Hindlimb muscle (tissue), 1 donor: ENCODE measurements around the gene FBN3. TPM values are rescaled to one million over a fixed set of nuclear protein-coding genes. Genes with fewer than 3 reads are reported as not detected.

Experiments used
- DNase-seq: peaks from one replicate; pipeline ENCODE4 v3.0.0-alpha.2; 2013
- polyA plus RNA-seq: library from polyadenylated mRNA; unstranded; fragments of 120-200 nt; gene quantifications from one replicate; pipeline ENCODE4 v1.2.1, GENCODE V29; 2013; ENCODE audit not compliant: insufficient read length

Gene FBN3
- polyA plus RNA-seq, 1 donor = 14.4 TPM

DNA sequence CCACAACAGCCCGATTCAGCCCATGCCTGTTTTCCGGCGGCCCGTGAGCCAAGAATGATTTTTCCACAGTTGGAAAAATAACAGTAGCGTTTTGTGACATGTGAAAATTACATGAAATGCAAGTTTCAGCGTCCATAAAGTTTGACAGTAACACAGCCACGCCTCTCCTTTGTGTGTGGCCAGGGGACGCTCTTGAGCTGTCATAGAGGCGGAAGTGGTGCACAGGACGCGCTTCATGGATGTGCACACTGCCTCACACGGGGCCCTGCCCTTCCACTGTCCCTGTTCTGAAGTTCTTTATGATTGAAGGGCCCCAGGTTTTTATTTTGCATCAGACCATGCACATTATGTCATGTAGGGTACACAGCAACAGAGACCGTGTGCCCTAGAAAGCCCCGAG lies 131.6 kb downstream of the FBN3 start:
- DNase-seq = no peak

Other genes with a start within 250 kb of the FBN3 start
- gene MAP2K7, start 245.7 kb downstream of the FBN3 start, polyA plus RNA-seq = 27.2 TPM
- gene TGFBR3L, start 234.8 kb downstream of the FBN3 start, polyA plus RNA-seq = 0.67 TPM
- gene SNAPC2, start 229.3 kb downstream of the FBN3 start, polyA plus RNA-seq = 22.8 TPM
- gene CTXN1, start 223.5 kb downstream of the FBN3 start, polyA plus RNA-seq = 2.6 TPM
- 54.9 TPM for gene TIMM44, start 205.9 kb downstream of the FBN3 start, polyA plus RNA-seq
- gene ELAVL1, start 144.0 kb downstream of the FBN3 start, polyA plus RNA-seq = 58.2 TPM
- gene CCL25, start 96.8 kb downstream of the FBN3 start, polyA plus RNA-seq = not detected
- gene CERS4, start 59.8 kb upstream of the FBN3 start, polyA plus RNA-seq = 17.6 TPM
- 21.7 TPM for gene CD320, start 158.8 kb upstream of the FBN3 start, polyA plus RNA-seq
- 33.7 TPM for gene NDUFA7, start 171.8 kb upstream of the FBN3 start, polyA plus RNA-seq
- 729 TPM for gene RPS28, start 171.9 kb upstream of the FBN3 start, polyA plus RNA-seq
- 15.8 TPM for gene KANK3, start 193.7 kb upstream of the FBN3 start, polyA plus RNA-seq
- 3.6 TPM for gene ANGPTL4, start 214.6 kb upstream of the FBN3 start, polyA plus RNA-seq
- gene RAB11B, start 240.8 kb upstream of the FBN3 start, polyA plus RNA-seq = 85.3 TPM